ENCODE results near the gene REM2.

DNA sequence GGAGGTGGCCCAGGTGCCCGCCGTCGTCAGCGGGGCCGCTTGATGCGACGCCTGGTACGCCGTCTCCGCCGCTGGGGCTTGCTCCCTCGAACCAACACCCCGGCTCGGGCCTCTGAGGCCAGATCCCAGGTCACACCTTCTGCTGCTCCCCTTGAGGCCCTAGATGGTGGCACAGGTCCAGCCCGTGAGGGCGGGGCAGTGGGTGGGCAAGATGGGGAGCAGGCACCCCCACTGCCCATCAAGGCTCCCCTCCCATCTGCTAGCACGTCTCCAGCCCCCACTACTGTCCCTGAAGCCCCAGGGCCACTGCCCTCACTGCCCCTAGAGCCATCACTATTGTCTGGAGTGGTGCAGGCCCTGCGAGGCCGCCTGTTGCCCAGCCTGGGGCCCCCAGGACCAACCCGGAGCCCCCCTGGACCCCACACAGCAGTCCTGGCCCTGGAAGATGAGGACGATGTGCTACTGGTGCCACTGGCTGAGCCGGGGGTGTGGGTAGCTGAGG lies 6.0 kb upstream of the REM2 start:
- TF ChIP-seq, protein P1, sequence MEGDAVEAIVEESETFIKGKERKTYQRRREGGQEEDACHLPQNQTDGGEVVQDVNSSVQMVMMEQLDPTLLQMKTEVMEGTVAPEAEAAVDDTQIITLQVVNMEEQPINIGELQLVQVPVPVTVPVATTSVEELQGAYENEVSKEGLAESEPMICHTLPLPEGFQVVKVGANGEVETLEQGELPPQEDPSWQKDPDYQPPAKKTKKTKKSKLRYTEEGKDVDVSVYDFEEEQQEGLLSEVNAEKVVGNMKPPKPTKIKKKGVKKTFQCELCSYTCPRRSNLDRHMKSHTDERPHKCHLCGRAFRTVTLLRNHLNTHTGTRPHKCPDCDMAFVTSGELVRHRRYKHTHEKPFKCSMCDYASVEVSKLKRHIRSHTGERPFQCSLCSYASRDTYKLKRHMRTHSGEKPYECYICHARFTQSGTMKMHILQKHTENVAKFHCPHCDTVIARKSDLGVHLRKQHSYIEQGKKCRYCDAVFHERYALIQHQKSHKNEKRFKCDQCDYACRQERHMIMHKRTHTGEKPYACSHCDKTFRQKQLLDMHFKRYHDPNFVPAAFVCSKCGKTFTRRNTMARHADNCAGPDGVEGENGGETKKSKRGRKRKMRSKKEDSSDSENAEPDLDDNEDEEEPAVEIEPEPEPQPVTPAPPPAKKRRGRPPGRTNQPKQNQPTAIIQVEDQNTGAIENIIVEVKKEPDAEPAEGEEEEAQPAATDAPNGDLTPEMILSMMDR (IDR thresholded peaks at IDR 0.05): no peak
- TF ChIP-seq POLR2A (IDR thresholded peaks at IDR 0.05): no peak
